GM19328 (cell line): ENCODE data around the gene PLD4.

Source experiments
- ATAC-seq: cut with Tn5 transposase; IDR thresholded peaks from one replicate; pipeline ENCODE4 v1.9.1; 2021; ENCODE audit warnings: mild to moderate bottlenecking, moderate library complexity; ENCODE audit not compliant: unreplicated experiment

The PLD4 gene

DNA sequence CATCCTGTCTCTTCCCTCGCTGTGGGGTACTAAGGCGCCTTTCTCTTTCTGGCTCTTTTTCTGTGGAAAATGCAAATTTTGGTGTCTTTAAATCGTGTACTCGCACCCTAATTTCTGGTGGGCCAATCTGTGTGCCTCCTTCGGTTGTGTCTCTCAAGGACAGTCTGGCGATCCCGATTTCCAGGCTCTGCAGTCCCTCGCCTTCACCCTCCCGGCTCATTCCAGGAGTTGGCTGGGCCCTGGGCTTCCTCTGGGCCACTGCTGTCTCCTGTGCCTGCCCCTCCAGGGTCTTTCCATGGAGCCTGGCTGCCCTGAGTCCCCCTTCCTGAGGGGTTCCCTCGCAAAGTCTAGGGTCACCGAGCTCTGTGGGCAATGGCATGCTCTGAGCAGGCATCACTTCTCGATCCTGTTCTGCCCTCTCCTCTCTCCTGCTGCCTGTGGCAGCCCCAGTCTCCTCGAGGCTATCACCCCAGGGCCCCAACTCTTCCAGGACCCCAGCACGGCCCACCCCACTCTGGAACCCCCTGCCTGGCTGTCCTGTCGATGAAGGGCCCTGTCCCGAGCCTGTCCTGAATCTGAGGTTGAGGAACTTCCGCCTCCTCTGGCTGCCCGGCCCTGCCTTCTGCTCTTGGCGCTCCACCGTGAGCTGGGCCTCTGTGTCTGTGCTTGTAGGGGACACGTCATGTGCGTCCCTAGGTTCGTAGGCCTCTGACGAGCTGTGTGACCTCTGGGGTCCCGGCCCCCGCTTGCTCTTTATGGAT lies 29.4 kb downstream of the PLD4 start:
- no peak for ATAC-seq

DNA sequence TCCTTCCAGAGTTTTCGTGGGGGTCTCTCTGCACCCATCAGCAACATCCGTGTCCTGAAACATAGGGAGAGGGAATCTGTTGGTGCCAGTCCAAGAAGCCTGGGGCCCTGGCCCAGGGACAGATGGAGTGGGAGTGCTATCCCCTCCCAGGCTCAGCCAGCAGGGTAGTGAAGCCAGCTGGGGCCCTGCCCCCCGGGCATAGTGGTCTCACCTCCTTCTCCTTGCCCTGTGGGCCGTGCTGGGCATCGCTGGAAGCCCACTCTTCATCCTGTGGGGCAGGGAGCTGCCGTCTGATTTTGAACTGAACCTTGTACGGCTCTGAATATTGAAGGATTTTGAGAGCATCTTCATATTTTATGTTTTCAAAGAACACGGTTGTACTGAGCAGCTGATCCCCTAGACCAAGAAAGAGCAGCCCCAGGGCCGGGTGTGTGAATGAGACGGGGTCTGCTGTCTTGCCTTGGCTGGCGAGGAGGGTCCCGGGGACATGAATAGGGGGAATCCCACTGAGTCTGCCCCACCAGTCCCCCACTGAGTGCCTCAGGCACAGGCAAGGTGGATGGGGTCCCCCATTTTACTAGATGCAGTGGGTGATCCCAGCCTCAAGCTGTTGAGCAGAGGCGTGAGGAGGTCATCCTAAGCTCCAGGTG lies 30.2 kb downstream of the PLD4 start:
- no peak for ATAC-seq

DNA sequence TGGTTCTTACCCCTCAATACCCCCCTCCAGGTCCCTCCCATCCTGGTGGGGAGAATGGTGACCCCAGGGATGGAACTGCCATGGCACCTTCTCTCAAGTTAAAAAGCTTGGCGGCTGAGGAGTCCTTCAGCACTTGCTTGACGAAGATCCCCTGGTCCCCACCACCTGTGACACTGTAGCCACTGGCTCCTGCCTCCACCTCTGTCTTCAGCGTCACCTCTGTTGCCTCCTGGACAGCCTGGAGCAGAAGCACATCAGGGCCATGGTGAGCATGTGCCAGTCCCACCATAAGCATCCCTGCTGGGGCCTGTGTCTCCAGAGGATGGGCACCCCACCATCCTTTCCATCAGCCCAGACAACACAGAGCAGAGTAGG lies 30.7 kb downstream of the PLD4 start:
- ATAC-seq = no peak

DNA sequence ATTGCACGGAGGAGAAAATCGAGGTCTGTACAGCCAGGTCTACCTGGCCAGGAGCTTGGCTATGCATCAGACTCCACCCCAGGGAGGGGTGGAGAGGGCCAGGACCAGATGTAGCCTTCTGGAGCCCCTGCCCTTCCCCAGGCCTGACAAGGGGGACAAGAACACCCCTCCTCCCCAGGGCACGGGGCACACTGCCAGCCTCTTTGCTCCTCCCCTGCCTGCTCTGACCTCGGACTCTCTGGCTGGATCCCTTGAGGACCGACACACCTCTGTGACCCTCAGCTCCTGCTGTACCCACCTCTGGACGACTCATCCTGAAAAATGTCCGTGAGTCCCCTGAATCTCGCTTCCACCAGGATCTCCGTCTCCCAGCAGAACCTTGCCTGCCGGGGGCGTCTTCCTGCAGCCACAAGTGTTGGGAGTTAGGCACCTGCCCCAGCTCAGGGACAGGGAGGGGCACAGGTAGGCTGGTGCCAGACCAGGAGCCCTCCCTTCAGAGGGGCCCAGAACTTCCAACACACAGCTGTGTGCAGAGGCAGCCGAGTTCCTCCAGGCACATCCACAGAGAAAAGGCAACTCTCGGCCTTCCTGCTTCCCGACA lies 31.7 kb downstream of the PLD4 start:
- ATAC-seq = no peak

DNA sequence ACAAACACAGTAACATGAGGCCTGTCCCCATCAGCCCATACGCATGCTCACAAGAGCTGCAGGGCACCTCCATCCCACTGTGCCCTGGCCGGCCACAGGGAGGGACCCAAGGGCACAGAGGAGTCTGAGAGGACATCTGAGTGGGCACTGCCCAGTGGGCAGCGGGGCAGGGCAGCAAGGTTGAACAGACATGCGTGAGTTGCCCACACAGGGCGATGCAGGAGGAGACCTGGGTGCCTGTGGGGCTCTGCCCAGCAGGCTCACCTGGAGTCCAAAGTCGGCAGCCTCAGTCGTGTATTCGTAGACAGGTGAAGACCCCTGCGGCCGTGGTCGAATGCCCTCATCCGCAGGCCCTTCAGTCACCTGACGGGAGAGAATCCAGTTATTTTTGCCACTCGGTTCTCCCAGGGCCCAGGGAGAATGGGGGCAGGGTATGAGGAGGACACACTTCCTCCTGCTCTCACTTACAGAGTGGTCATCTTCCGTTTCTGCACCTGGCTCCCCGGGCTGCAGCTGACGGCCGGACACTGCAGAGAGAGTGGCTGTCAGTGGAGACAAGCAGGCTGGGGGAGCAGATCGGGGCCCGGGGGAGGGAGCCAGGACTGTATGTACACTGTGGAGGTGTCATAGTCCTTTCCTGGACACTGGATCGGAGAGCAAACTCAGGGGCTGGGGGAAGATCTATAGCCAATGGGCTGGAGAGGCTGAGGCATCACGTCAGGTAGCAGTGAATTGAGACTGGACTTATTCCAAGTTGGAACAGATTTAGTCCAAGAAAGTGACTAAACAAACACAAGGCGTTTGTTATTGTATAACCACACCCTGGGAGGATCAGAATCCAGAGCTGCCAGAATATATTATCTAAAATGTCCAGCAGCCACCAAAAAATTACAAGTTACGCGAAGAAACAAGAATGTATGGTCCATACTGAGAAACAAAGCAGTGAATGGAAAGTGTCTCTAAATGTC lies 32.8 kb downstream of the PLD4 start:
- ATAC-seq = no peak

DNA sequence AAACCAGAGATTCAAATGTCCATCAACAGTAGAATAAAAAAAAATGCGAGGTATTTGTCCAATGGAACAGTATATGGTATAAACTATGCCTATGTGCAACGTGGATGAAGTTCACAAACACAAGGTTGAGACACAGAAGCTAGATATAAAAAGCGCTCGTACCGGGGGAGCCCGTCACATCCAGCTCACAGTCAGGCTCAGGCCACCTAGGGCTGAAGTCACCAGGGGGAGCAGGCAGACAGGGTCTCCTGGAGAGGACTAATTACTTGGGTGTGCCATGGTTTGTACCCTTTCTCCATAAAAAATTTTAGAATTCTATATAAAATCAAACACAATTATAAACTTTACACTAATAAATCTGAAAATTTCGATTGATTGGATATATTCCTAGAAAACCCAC lies 39.9 kb downstream of the PLD4 start:
- ATAC-seq = no peak

DNA sequence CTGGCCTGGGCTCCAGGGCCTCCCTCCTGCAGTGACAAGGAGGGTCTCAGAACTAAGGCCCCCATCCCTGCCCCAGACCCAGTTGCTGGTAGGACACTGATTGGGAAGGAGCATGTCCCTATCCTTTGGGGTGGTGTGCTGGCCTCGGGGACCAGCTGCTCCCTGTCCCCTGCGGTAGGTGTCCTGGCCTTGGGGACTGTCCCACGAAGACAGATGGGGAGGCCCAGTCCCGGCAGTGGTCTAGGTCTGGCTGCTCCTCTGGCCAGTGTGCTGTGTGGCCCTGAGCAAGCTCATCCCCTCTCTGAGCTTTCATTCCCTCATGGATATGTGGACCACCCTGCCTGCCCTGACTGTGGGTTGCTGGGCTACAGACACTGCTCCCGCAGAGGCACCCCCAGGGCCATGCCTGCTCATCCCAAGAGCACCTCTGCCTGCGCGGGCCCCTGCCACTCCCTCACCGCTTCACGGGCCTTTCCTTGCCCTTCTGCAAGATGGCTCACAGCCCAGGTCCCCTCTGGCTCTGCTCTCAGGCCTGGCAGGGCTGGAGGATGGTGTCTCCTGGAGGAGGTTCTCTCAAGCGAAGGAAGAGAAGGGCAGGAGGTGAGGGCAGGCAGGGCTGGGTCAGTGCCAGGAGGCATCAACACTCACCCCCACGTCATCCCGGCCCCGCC lies 41.0 kb downstream of the PLD4 start:
- no peak for ATAC-seq

DNA sequence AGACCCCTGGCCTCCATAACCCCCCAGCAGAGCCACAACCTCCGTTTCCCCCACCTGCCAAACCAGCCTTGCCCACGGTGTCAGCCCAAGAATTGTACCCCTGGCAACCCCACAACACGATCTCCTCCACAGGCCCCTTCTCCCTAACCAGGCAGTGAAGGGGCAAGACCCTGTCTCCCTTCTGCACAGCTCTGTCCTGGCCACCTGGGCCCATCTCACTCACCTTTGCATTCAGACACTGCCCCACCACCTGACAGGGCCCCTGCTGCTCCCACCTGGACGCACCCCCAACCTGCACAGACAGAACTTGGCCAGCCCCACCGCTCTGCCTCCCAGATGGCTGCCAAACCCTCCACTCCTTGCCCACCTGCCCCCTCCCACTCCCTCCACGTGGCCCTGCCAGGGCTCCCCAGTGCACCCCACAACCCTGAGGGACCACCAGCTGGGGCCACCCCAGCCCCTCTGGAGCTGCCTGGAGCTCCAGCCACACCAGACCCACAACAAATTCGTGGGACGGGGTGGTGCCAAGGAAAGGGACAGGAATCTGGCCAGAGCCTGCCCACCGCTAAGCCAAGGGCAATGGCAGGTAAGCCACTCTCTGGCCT lies 41.7 kb downstream of the PLD4 start:
- no peak for ATAC-seq

DNA sequence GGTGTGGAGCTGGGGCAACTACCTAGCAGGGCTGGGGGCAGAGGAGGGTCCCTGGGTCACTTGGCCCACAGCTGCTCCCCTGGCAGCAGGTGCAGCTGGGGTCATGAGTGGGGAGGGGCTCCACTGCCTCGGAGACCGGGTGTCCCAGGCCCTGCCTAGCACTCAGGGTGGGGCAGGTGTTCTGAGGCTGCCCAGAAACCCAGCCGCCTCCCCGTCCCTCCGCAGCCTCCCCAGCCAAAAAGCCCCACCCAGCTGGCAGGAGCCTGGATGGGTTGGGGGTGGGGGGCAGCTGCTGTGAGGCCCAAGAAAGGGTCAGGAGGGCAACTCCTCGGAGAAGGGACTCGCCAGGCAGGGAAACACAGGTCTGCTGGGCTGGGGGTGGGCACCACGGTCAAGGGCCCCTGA lies 42.3 kb downstream of the PLD4 start:
- ATAC-seq = no peak

DNA sequence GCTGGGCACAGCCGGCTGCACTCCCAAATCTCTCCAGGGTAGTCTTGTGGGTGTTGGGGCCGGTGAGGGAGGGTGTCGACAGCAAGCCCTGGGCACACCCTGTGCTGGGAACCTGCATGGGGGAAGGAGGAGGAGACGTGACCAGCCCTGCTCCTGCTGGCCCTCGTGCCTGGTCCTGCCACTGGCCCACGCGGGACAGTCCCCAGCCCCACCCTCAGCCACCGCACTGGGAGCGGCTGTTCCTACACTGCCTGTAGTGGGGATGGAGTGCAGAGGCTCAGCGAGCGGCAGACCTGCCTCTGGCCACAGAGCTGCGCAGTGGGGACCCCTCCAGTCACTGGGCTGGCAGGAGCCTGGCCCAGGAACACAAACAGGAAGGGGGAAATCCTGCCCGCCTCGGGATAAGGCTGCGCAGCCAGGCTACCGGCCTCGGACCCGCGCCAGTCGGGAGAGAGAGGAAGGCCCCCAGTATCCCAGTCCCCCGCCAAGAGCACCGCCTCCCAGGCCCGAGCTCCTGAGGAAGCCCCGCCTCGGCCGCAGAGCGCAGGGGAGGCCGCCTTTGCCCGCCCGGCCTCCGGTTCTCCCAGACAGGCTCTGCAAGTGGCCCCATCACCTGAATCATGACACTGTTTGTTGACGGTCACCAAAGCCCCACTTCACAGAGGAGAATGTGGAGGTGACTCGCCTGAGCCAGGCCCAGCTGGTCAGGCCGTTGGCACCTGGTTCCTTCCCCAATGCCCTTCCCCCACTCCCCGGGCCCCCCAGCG lies 42.9 kb downstream of the PLD4 start:
- no peak for ATAC-seq

DNA sequence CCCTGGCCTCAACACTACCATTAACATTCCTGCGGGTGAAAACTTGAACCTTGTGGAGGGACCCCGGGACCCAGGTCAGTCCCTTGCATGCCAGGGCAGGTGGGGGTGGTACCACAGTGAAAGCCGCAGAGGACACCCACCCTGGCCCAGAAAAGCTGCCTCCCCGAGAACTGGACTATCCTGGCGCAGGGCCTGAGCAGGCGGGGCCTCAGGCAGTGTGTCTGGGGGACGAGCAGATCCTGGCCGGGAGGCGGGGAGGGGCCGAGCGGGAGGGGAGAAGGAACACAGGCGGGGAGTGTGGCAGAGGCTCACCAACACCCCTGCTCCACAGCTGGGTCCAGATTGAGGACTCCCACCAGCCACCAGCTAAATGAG lies 43.5 kb downstream of the PLD4 start:
- no peak for ATAC-seq

DNA sequence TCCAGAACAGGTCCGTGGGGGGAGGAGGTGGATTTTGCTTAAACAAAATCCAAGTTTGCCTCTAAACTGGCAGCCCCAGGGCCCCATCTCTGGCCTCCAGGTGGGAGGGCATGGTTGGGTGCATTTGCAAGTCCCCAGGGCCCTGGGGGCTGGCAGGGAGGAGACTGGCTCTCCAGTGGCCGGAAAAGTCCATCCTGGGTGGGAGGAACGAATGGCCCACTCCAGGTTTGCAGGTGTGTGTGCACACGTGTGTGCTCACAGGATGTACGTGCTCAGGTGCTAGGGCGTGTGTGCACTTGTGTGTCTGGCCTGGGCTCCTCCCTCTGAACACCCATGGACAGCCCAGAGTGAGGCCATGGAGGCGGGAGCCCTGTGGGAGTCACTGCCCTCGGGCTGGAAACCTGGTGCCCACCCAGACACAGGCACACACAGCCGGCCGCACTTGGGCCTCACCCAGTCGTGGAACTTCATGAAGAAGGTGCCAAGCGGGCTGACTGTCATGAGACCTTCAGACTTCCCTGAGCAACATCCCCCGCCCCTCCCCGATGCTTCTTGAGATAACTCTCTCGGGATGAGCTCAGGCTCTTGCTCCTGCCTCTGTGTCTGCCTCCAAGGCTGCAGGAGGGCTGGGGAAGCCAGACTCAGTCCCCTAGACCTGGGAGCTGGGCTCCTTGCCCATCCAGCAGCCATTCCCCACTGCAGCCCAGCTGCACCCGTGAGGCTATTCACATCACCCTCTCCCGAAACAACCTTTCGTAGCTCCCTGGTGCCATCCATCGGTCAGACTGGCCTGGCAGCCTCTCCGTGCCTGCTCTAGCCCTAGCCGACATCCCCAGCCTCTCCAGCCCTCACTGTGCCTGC lies 44.1 kb downstream of the PLD4 start:
- no peak for ATAC-seq

DNA sequence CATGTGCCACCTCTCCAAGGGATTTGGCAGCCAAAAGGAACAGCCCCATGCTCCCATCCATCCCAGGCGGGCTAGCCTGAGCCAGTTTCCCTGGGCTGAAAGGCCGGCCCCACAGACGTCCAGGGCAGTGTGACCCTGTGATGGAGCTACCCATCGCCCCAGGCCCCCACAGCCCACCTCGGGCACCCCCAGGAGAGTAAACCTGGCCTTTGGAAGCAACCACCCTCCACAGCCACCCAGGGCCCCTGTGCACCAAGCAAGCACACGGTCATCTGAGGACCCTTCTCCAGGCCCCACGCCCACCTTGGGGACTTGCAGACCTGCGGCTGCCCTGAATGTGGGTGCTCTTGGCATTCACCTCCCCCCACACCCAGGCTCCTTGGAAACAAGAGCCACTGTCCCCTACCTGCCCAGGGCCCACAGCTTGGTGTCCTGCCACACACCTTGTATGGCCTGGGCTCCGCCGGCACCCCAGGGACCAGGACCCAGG lies 45.1 kb downstream of the PLD4 start:
- ATAC-seq = no peak

DNA sequence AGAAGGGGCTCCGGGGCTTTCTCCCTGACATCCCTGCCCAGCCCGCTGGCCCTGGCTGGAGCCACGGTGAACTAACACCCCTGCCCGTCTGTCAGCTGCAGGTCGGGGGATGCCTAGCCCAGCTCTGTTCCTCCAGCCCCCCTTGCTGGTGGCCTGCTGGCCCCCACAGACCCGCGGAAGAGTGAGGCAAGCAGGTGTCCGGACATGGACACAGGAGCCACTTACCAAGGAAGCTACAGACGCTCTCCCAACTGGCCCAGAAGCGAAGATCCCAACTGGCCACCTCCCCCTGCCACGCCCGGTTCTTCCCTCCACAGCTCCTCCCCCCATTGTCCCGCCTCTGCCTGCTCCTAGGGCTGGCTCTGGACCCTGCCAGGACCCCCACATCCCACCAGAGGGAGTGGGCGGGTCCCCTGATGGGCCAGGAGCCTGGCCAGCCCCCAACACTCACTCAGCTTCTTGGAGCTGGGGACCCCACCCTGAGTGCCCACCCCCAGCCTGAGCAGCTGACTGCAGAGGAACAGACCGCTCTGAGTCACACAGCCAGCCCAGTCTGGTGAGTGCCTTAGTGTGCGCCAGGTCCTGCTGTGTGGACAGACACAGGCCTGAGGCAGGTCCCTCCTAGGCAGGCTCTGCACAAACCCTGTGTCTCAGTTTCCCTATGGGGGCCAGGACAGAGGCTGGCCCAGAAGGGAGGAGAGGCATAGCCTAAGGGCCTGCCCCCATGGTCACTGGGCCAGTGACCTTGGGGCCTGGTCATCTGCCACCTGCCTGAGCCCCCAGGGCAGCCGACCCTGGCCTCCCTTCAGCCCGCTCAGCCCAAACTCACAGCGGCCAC lies 45.8 kb downstream of the PLD4 start:
- ATAC-seq = no peak

DNA sequence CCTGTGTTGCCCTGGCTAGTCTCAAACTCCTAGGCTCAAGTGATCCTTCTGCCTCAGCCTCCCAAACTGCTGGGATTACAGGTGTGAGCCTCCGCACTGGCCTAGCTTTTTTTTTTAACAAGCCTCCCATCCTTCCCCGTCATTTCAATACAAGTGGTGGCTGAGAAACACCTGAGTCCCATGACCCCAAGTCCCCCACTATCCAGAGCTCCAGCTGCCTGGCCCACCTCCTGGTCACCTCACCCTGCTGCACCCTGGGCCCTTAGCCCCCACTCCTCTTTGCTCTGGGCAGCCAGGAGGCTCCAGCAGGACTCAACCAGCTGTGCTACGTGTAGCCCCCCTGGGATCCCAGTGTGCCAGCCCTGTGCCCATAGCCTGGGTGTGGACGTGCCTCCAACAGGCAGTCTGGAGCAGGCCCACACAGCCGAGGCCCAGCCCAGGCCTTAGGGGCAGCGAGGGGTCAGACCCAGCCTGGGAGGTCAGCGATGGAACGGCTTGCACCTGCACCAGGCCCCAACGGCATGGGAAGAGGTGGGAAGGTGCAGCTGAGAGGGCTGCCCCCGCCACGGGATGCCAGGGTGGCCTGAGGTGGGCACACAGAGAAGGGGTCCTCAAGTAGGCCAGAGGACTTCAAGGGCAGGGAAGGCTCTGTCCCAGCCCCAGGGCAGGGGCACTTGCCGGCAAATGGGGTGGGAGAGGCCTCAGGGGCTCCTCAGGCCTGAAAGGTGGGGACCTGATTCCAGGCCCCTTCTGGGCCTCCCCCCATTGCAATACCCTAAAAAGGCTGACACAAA lies 47.0 kb downstream of the PLD4 start:
- ATAC-seq = no peak

DNA sequence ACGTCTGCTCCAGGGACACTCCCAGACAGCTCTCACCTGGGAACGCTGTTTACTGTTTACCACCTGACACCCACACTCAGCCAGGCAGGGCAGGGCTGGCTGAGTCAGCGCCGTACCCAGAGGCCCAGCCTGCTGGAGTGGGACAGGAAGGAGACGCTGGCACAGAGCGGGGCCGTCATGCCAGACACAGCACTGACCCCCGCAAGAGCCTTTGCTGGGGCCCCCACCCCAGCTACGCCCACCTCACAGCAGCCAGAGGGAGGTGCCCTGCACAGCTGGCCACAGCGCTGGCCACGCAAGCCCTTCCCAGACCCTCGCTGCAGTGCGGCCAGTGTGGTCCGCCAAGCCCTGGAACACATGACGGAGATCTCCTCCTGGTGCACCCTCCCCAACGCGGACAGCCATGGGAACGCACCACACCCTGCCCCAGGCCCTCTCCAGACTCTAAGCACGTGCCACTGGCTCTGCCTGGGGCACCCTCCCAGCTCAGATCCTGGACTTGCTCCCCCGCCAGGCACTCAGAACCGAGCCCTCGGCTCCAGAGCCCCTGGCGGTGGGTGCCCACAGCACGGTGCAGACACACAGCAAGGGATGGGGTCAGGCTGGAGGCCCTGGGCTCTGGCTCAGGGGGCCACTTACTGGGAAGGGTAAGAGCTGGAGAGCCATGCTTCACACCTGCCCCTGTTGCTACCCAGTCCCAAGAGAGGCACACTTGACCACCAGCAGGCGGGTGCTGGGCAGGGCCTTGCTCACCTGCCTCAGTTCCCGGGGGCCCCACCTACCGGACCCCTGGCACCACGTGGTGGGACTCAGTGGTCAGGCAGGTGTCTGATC lies 47.8 kb downstream of the PLD4 start:
- no peak for ATAC-seq
